NCI-H82 treated with DMSO at 0.1 percent for 48 hours (cell line): ENCODE results near the gene C2orf49.

Source experiments
- DNase-seq: peaks from one replicate; lab custom pipeline; 2025; ENCODE audit not compliant: unreplicated experiment; lab: John Stamatoyannopoulos, UW

The C2orf49 gene

DNA sequence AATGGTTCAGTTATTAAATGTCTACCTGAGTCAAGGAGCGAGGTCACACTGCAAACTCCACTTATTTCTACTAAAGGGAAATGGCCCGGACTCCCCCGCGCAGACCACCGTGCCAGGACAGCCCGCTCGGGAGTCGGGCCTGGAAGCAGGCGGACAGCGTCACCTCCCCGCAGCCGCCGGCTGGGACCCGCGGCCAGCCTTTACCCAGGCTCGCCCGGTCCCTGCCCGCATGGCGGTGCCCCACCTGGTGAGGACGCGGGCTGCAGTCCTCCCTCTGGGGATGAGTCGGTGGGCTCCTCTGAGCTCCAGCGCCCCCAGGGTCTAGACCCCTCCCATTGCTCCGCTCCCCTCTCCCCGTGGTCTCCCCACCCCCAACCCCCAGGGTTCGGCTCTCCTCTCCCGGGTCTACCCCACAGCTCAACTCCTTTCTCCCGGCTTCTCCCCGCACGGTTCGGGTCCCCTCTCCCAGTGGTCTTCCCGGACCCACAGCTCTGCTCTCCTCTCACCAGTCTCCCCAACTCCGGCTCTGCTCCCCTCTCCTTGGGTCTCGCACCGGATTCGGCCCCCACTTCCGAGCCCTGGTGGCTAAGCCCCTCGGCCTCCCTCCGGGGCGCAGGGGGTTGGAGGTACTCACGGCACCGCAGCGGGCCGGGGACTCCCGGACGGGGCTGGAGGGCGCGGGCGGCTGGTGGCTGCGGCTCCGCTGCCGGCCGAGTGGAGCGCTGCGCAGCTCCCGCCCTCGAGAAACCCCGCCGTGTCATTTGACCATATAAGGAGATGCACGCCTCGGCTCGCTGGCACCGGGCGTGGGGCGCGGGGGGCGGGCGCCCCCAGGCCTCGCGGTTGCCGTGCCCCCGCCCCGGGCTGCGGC is 61.2 kb downstream of the C2orf49 start, which contains the start of gene FHL2:
Gene FHL2 (minus strand): TSS at position 716 of the 871 bp plus-strand sequence. CDS start 12,535 bp downstream, outside the sequence.
- peak; percentile 44 for DNase-seq
